NCI-H128 (cell line): ENCODE data around the gene GNAO1.
"Not testable (repeated sequence)": the region's sequence is repeated elsewhere in the genome, so short reads cannot be mapped to it uniquely, and the experiment has no call there.

Experiments
- DNase-seq: peaks from one replicate; lab custom pipeline; 2025; ENCODE audit not compliant: unreplicated experiment; lab: John Stamatoyannopoulos, UW

The GNAO1 gene

DNA sequence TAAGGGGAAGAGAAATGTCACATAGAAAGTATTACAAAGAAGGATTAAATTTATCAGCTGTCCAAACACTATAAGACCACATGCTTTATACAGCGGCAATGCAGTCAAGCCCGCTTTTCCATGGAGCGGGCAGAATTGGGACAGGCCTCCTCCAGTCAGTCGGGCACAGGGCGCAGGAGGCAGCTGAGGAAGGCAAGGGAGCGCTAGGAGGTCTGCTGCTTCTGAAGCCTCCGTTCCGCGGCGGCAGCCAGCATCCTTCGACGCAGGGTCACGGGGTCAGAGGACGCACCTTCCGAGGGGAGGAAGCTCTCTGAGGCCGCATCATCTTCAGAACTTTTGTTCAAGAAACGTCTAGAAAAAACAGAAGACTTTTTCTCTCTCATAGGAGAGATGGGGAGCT lies 171.4 kb downstream of the GNAO1 start:
- no peak for DNase-seq

DNA sequence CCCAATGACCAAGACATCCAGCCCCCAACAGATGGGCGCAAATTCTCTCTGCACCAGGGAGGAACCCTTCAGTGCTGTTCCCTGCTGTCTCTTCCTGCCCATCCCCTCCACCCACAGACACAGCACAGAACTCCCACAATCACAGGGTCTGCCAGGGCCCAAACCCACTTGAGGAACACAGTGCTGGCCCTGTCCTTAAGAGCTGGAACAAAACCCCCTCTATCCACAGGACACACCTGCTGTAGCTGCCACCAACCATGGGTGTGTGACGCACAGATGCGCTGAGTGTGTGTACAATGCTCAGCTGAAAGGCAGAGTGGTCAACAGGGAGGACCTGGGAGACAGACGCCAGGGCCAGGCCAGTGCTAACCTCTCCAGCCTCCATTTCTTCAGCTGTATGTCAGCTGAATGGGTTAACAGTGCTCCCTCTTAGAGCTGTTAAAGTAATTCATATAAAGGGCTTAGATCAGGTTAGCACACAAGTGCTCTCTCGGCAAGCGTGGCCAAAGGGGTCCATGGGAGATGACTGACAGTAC lies 172.0 kb downstream of the GNAO1 start:
- DNase-seq: no peak

DNA sequence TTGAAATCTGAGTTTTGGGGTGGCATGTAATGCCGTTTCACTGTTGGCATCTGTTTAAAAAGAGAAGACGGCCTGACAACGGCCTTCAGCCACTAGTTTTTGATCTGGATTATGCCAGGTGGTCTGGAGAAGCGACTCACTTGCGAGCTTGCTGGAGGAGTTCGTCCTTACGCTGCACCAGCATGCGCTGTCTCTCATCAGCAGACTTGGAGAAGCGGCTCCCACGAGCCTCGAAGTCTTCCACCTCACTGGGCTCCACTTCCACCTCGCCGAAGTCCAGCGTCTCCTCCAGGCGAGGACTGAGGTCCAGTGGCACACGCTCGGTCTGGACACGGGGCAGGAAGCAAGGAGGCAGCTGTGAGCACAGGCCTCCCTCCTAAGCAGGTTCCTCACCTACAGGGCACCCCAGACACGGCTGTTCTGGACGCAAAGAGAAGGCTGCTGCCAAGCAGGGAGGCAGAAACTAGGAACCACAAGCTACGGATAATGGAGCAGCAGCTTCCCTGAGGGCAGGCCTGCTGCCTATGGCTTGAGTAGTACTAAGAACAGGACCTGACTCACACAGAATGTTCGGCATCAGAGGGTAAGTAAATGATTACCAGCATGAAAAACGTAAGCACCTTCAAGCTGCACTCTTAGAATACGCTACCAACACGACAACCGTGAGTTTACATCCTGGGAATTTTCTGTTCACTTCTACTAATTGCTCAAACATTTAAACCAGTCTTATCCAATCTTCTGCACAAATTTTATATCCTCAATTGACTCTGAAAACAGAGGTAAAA lies 172.7 kb downstream of the GNAO1 start:
- no peak for DNase-seq

GRCh38 chr16:56364865-56365264 lies 173.6 kb downstream of the GNAO1 start:
- no peak for DNase-seq

DNA sequence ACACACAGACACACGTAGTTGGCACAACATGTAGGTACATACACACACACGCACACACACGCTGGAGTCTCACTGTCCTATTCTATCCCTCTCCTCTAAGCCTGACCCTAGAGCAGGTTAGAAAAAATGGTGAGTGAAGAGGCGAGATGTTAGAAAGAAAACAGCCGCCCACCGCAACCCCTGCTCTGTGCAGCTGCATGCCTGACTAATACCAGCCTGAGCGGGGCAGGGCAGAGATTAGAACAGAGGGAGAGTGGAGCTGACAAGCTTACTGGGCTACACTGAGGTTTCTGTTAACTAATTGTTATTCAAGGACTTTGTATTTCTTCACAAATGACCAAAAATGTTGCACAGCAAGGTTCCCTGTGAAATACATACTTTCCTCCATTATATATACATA lies 174.3 kb downstream of the GNAO1 start:
- no peak for DNase-seq

GRCh38 chr16:56366945-56367344 lies 175.7 kb downstream of the GNAO1 start:
- DNase-seq: no peak

DNA sequence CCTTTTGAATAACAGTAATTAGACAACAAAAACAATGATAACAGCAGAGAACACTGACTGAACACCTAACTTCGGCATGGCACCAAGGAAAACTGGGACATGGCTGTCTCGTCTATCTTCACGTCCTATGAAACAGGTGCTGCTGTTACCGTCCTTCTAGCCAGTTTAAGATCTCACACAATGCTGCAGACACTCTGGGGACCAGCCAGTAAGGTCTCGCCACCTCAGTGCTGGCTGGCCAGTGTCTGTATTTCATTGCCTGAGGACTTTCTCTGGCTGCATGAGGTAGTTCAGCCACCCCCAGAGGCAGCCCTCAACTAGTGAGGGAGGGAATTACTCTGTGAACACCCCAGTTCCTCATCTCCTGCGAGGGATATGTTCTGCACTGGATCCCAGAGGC lies 176.5 kb downstream of the GNAO1 start:
- DNase-seq: no peak

DNA sequence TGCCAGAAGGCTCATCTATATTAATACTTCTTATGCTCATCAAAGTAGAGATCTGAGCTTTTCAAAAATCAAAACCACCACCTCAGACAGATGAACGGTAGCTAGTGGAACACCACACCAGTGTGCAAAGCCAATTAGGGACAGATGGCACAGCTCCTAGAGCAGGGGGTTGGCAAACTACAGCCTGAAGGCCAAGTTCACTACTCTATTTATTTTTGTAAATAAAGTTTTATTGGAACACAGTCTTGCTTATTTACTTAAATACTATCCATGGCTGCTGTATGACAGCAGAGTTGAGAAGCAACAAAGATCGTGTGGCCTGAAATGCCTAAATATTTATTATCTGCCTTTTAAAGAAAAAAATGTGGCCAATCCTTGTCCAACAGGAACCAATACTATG lies 177.3 kb downstream of the GNAO1 start:
- no peak for DNase-seq

DNA sequence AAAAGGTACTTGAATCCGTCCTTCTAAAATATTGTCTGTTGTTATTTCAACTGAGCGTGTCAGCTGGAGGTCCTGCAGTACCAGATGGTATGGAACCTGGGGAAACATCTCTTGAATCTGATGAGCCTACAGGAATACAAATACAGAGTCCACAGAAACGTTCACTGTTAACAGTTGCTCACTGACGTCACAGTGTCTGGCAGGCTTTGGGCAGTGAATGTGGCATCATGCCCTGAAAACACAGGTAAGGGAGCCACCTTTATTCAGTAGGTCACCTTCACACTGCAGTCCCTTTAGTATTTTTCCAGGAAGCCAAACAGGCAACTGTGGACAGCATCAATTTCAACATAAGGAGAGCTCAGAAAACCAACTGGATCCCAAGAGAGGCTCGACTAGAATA lies 177.9 kb downstream of the GNAO1 start:
- DNase-seq: no peak

DNA sequence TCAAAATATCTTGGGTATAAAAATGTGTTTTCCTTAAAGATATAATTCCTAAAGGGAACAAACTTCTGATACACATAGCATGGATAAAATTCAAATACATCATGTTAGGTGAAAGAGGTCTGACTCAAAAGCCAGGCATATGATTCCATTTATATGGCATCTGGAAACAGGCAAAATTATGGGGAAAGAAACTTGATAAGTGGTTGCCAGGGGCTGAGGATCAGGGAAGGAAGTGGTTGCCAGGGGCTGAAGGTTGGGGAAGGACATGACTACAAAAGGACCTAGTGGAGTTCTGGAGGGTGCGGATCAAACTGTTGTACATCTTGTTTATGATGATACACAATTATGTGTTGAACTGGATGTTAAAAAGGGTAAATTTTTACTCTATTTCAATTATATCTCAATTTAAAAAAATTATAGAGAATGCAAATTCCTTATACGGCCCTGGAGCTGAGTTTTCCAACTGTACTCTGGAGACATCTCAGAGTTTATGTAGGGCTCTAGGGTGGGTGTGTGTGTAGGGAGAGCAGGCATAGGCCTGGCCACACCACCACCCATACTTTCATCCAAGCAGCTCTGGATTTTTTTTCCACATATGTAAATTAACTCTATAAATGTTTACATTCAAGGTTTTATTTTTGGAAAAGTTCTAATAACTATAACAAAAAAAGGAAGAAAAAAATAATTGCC lies 179.0 kb downstream of the GNAO1 start:
- no peak for DNase-seq

- no peak for DNase-seq
Observed at GRCh38 chr16:56370875-56371659, 179.8 kb downstream of the GNAO1 start.

DNA sequence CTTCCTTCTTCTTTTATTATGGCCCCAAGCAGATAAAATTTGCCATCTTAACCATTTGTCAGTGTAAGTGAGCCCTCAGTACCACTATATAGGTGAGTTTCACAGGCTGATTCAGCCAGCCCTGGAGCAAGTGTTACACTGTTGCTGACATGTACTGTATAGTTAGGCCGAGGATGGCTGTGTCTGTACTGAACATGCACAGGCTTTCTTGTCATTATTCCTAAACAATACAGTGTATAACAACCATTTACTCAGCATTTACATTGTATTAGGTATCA lies 180.3 kb downstream of the GNAO1 start:
- DNase-seq: no peak

DNA sequence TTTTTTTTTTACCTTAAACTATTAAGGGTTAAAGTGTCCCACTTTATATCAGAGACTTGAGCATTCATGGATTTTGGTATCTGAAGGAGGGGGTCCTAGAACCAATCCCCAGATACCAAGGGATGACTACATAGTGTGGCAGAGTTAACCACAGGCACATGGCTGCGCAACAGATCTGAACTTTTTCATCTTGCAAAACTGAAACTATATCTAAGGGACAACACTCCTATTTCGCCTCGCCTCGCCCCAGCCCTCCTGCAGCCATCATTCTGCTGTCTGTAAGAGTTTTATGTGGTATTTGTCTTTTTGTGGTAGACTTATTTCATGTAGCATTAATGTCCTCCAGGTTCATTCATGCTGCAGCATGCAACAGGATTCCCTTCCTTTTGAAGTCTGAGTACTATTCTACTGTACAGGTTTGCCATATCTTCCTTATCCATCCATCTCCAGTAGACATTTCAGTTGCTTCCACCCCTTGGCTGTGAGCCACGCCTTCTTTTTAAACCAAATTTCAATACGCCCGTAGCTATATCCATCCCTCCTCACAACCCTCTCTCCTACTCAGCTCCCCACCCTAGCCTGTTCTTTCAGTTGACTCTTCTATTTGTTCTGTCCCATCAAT lies 180.8 kb downstream of the GNAO1 start:
- DNase-seq: no peak

DNA sequence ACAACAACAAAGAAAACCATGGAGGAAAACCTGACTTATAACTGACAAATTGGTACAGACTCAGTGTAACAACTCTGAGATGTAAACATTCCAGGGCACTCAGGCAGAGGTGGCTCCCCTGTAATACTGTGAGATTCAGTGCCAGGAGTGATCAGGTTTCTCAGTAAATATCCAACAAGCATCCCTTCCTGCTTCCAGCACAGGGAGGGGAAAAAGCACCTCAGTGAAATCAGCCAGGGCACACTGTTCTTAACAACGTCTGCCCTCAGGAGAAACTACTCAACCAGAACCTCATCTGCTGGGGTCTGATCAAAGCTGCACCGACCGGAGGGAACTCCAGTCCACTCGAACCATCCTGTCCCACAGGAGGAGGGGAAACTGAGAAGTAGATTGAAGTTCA lies 181.7 kb downstream of the GNAO1 start:
- no peak for DNase-seq

GRCh38 chr16:56375792-56376191 lies 184.5 kb downstream of the GNAO1 start:
- DNase-seq: not testable (repeated sequence)

- not testable (repeated sequence) for DNase-seq
Observed at GRCh38 chr16:56379044-56379443, 187.8 kb downstream of the GNAO1 start.

DNA sequence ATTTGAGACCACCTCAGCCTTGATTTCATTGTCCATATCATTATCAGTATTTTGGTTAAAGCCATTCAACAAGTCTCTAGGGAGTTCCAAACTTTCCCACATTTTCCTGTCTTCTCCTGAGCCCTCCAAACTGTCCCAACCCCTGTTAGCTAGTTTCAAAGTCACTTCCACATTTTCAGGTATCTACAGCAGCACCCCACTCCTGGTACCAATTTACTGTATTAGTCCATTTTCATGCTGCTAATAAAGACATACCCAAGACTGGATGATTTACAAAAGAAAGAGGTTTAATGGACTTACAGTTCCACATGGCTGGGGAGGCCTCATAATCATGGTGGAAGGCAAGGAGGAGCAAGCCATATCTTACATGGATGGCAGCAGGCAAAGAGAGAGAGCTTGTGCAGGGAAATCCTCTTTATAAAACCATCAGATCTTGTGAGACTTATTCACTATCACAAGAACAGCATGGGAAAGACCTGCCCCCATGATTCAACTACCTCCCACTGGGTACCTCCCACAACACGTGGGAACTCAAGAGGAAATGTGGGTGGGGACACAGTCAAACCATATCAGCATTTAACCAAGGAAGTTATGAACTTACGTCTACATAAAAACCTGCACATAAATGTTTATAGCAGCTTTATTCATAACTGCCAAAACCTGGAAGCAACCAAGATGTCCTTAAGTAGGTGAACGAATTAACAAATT lies 189.6 kb downstream of the GNAO1 start:
- not testable (repeated sequence) for DNase-seq

GRCh38 chr16:56382459-56382858 lies 191.2 kb downstream of the GNAO1 start:
- DNase-seq: no peak

GRCh38 chr16:56382901-56383355 lies 191.6 kb downstream of the GNAO1 start:
- DNase-seq: no peak

DNA sequence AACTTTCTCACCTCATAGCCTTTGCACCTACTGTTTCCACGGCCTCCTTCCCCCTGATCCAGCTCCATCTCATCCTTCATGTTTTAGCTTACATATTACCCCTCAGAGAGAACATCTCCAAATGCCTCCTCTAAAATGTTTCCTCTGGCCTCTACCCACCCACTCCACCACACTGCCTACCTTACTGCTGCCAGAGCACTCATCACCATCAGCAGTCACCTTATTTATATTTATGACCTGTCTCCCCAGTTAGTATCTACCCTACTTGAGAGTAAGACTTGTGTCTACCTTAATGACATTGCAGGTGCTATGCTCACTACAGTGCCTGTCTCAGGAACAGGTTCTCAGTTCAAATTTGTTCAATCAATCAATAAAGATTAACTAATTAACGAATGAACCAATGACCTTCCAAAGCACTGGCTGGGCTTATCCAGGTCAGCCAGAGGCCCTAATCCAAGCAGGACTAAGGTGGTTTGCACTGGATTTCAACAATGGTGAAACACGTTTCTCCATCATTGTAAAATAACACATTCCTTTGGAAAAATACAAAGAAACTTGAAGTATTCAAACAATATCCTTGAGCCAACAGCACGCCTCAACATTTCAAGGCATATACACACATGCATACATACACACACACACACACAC lies 192.9 kb downstream of the GNAO1 start:
- DNase-seq: no peak
